Left renal pelvis (tissue), 4 donors: ENCODE results near the gene EIF1B. TPM values are rescaled to one million over a fixed set of nuclear protein-coding genes. Genes with fewer than 3 reads are reported as not detected.

Experiments
- DNase-seq, 4 donors: peaks; one replicate each; pipeline ENCODE4 v3.0.0-alpha.2; 2013; ENCODE audit warnings: low read depth in 4 of 4, low spot score in 3 of 4
- polyA plus RNA-seq, 4 donors: library from polyadenylated mRNA; unstranded; fragments of 120-200 nt; gene quantifications; one replicate each; pipeline ENCODE4 v1.2.1, GENCODE V29; 2013; ENCODE audit not compliant: insufficient read length in 4 of 4

Gene EIF1B
- polyA plus RNA-seq, 4 donors = 105 to 139 (median 124) TPM

DNA sequence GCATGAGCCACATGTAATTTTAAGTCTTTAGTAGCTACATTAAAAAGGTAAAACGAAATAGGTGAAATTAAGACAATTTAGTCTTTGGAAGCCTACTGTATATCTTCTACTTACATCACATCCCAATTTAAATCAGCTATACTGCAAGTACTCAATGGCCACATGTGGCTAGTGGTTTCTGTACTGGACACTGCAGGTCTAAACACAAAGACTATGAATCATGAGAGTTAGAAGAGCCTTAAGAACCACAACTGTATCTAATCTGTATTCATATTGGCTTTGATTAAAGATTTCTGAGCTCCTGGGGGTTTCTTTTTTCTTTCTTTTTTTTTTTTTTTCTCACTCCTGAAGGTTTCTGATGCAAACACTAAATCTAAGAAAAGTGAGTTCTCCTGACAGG, 2.3 kb upstream of the EIF1B start:
- no peak for DNase-seq

DNA sequence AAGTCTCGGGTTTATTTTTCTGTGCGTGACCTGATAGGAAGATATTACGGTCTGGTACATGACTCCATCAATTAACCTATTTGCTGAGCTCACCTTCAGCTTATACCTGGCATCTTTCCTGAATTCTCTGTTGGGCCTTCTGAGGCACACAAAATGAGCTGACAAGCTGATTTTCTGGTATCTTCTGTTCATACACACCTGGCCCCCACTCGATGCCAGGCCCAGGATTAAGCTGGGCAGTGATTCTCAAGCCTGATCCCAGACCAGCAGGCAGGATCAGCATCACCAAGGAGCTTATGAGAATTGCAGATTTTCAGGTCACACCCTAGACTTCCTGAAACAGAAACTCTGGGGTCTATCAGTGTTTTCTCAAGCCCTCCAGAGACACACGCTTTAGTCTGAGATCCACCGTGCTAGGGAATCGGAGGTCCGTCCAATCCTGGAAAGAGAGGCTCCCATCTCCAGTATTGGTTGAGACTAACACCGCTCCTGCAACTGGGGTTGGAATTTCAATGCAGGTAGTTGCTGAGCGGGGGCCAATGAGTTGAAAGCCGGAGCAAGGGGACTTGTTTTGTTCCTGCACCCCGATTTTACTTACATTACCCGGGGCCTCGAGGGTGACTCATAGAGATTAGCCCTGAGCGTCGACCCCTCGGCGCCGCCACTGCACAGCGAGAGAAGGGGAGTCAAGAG, 636 bp upstream of the EIF1B start:
- DNase-seq = no peak

DNA sequence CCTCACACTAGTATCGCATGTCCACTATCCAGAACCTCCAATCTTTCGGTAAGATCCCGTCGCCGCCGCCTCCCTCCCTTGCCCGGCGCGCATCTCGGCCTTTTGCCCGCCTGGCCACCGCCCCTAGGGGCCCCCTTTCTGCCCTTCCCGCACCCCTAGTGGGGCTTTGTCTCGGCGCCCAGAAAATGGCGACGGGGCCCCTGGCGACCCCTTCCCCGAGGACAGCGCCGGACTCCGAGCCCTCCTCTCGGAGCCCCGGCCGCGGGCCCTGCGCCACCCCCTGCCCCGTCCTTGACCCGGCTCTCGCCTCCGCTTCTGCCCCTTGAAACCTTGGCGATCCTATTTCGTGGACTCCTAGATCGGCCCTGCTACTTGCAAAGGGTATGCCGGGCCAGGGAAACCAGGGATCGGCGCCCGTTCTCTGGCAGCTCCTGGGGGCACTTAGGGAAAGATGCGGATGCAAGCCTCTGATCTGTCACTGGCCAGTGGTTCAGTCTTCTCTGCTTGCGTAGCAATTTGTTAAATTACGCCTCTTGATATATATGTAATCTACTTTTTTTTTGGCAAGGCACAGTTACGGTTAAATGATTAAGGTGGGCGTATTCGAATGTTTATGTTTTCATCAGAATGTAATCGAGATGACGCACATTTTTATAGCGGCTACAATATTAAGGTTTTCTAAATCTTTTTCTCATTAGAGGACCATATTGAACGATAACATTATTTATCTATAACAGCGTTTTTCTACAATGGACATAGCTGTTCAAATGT, 603 bp downstream of the EIF1B start:
- DNase-seq = peak in 2 of 4 donors; percentile 15 to 37

DNA sequence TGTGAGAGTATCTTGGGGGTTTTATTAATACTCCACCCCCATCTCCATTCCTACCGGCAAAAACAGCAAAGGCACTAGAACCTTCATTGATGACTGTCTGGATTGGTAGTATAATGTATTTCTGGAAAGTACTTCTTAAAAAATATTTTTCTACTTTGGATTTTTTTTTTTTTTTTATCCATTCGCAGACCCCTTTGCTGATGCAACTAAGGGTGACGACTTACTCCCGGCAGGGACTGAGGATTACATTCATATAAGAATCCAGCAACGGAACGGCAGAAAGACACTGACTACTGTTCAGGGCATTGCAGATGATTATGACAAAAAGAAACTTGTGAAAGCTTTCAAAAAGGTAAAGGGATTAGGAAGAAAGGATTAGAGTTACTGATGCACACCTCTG, 1.2 kb downstream of the EIF1B start:
- DNase-seq = no peak

DNA sequence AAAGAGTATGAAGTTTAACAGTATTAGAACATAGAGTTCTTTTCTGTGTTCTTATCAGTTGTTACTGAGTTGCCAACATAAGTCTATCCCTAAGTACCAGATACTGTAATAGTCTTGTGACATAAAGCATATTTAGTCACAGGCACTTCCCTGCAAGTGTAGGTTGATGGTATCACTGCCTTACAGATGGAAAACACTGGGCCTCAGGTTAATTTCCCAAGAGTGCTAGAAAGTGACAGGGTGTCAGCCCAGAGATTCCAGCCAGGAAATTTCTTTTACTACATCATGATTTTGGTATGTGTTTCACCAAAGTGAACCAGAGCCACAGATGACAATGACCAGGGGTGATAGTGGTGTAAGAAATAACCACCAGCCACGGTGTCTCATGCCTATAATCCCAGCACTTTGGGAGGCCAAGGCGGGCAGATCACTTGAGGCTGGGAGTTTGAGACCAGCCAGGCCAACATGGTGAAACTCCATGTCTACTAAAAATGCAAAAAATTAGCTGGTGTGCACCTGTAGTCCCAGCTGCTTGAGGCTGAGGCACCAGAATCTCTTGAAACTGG, 3.2 kb downstream of the EIF1B start:
- no peak for DNase-seq

DNA sequence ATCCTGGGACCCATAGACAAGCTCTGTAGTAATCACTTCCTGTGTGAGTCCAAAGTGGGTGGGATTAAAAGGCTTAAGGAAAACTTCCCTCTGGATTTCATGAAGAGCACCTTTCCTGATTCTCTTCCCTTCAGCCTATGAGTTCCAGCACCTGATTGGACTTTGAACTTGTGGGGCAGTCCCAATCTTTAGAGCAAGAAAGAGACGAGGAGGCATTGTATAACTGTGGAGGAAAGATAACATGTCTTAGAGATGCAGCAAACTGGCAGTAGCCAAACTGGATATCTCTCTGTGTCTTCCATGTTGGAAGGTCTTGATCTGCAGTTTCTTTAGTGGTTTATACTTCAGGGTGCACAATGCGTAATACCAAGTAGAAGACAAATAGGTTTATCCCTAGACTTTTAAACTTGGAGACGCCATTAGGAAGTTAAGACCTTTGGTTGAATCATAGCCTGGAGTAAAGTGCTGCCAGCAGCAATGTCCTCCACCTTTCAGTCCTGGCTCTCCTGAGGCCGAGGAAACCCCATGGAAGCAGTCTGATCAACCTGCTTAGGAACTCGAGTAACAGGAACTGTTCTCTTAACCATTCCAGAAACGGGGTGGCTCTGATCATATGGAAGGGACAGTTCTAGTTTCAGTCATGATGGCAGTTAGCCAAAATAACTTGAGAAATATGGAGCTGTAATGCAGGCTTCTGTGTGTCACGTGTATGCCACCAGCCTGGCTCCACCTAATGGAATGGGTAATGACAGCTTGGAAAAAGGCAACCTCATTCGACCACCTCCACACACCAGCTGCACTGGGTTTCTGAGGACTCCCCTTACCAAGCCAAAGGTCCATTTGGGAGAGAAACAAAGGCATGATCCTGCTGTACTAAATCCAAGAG, 4.7 kb downstream of the EIF1B start:
- no peak for DNase-seq

DNA sequence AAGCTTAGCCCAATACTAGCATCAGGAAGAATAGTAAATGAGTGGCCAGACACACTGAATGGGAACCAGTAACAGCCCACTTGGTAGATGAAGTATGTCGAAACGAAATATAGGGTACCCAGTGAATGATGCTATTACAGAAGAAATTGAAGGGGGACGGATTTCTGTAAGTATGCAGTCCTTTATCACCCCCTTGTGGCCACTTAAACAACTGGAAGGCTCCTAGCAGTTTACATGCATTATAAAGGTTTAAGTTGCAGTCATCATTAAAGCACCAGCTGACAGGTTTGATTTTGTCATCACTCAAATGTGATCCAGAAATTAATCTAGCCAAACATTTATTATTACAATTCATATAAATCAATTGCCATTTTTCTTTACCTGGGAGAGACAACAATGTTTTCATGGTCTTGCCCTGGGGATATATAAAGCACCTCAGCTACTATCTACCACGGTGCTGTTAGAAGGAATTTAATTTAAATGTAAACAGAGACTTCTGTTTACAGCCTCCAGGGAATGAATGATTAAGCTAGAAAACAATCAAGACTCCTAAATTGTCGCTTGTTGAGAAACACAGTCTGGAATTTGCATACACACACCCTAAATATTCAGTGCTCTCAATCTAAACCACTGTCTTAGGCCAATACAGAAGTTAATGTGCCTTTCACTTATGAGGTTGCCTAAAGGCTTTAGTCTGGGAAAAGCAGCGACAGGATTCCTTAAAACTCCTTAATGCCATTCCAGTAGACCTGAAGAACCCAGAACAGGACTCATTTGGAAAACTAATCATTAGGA, 7.8 kb downstream of the EIF1B start:
- peak in 2 of 4 donors; percentile 34 to 44 for DNase-seq

DNA sequence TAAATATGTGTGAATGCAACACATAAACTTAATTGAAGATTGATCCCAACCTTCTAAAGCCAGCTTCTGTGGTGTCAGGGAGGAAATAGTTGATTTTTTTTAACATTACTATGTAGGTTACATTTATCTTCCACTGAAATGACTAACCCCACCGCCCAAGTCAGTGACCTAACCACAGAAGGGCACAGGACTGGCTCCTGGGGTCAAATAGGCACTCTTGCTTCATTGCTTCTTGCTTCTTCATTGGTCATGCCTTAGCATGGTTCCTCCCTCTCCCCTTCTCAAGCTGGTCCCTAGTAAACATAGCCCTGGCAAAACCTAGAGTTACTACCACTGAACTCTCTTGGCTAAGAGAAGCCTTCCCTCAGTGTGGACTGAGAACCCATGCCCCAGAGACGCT, 12.3 kb downstream of the EIF1B start:
- DNase-seq = no peak

DNA sequence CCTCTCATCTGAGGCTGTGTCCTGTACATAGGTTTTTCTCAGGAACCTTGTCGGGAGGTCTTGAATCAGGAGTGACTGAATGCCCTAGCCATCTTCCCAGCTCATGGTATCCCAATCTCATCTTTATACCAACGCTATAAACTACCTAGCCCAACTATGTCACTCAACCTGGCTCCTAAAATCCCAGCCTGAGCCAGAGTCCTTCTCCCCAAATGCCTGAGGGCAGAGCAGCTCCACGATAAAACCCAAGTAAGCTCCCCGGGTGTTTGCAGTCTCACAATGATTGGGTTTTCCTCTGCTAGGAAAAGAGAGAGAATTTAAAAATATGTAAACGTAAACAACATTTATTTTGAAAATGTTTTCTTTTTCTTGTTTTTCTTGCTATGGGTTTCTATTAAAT, 14.4 kb downstream of the EIF1B start:
- DNase-seq = no peak

DNA sequence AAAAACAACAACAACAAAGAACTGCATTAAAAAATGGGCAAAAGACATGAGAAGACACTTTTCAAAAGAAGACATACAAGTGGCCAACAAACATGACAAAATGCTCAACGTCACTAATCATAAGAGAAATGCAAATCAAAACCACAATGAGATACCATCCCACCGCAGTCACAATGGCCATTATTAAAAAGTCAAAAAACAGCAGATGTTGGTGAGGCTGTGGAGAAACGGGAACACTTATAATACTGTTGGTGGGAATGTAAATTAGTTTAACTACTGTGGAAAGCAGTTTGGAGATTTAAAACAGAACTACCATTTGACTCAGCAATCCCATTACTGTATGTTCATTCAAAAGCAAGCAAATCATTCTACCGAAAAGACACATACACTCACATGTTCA, 15.1 kb downstream of the EIF1B start:
- no peak for DNase-seq

DNA sequence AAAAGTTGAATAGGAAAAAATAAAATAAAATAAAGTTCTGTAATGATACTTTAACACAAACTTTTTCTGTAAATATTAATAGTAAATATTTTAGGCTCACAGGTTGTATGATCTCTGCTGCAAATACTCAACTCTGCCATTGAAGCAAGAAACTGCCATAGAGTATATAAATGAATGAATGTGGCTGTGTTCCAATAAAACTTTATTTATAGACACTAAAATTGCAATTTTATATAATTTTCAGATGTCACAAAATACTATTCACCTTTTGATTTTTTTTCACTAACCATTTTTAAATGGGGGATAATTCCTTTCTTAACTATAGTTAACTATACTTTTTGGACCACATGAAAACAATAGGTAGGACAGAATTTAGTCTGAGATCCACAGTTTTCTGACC, 16.0 kb downstream of the EIF1B start:
- DNase-seq = no peak

DNA sequence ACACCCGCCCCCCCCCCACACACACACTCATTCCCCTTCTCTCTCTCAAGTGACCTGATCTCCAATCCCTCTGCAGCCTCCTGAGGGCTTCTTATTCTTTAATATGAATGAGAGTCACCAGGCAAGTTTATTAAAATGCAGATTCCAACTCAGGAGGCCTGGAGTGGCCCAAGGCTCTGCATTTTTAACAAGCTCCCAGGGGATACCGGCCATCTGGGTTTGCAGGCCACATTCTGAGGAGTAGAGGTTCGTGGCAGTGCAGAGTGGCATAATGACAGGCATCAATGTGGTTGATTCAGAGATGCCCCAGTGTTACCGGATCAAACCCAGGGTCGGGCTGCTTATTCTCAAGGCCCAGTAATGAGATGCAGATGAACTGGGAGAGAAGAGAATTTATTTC, 18.9 kb downstream of the EIF1B start:
- DNase-seq = no peak

DNA sequence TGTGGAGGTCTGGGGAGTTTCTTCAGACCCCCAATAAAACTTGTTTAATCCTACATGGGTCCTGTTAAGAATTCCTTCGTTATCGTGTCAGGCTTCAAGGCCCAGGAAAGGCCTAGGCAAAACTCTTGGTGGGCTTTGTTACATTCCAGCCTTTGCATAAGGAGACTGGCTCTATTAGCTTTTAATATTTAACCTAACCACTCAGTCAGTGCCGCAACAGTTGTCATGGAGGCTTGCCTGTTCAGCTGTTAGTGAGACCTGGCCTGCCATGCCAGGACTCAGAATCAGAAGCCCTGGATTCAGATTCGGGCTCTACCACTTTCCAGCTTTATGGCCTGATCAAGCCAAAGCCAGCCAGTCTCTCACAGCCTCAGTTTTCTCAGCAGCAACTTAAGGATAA, 19.6 kb downstream of the EIF1B start:
- DNase-seq = no peak

DNA sequence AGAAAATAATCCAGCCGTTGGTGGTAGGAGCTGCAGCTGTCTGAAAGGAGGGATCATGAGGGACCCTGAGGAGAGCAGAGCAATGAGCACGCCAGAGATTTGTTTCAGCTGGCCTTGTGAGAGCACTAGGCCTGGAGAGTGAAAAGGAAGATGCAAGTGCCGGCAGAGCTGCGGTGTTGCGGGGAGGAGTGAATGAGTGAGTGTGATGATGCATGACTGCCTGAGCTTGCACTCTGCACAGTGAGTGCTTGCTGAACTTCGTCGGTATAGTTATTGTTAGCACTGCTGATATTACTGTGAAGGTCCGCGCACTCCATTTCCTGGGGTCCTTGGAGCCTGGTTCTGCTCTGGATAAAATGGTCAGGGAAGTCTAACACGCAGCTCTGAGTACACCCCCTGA, 23.2 kb downstream of the EIF1B start:
- DNase-seq = no peak

DNA sequence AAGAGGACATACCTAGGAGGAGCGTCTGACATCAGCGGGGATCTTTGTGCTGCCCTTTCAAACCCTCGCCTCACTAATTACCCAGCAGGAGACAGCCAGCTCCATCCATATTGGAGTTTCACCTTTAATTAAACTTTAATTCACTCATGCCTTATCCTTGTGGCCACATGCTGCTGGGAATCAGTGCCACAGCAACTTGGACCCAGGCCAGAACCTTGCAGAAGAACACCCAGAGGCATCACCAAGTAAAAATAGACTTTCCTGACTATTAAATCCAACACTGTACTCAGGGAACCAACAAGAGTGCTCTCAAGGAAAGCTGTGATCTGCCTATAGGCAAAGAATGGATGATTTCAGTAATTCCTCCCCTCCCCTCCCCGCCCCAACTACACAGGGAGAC, 23.9 kb downstream of the EIF1B start:
- no peak for DNase-seq

DNA sequence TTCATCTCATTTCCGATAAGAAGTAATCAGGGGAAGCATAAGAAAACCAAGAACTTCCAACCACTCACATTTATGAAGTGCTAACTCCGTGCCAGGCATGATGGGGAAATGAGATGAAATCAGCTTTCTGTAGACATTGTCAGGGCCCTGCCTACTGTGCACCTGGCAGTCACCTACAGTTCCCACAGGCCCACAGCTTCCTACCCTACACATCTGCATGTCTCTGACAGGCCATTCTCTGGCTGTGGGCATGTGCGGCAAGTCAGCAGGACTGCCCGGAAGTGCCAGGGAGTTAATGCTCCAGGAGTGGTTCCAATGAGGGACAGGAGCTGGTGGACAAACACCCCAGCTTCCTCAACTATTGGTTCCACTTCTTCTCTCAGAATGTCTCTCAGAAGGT, 24.3 kb downstream of the EIF1B start:
- DNase-seq = no peak

DNA sequence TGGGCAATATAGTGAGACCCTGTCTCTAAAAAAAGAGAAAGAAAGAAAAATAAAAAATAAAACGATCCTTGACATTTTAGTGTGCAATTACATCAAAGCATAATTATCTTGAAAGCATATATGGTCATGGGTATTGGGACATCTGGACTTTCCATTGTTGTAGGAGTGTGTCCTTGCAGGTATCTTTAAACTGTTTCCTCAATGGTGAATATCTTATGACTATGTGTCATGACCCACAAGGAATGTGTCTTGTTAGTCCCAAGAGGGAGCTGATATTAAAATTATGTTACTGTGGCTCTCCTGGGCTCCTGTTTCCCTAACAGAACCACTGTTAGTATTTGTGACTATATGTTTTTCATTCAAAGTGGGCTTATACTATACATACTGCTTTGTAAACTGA, 26.6 kb downstream of the EIF1B start:
- DNase-seq = no peak

DNA sequence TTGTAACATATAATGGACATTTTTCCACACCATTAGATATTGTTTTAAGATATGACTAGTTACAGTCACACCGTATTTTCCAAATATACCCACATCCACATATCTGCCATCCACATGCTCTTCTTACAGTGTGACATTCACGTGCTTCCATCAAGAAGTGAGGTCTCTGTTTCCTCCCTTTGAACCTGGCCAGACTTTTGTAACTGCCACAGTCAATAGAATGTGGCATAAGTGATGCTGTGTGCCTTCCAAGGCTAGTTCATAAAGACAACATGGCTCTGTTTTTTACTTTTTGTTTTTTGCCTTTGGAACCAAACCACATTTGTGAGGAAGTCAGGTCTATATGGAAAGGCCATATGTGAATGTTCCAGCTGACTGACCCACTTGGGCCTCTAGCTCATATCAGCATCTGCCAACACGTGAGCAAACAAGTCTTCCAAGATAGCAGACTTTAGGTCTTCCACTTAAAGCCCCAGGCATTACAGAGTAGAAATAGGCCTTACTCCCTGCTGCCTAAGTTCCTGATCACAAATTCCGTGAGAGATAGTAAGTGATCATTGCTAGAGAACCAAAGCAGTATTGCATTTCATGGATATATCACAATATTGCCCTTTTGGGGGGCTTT, 27.1 kb downstream of the EIF1B start:
- DNase-seq = no peak

DNA sequence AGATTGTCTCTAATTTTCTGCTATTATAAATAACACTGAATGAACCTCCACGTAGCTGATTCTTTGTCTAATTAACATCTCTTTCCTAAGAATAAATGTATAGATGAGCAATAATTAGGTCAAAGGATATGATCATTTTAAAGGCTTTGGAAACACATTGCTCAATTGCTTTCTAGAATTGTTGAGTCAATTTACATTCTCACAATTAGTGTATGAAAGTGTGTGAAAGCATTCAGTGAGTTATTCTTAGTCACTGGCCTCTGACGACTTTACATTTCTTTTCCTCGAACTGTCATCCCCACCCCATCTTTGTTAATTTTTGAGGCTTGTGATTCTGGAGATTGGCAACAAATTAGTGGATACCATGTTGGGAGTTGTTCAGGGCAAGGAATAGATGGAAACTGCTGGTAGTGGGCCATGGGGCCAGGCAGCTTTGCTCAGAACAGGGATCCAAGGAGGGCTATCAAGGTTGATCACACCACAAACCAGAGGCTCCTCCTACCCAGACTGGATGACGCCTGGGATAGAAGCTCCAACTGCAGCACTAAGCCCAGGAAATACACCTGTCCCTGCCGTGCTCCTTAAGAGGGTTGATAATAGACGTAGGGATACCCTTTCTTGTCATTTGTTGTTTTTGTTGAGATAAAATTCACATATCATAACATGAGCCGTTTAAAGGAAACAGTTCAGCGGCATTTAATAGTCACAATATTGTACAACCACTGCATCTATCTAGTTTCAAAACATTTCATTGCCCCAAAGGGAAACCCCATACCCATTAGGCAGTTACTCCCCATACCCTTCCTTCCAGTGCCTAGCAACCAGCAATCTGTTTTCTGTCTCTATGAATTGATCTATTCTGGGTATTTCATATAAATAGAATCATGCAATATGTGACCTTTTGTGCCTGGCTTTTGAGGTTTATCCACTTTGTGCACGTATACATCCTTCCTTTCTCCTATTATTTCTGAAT, 27.9 kb downstream of the EIF1B start:
- no peak for DNase-seq
